ENCODE measurements around the gene ADAM19.

Gene ADAM19

DNA sequence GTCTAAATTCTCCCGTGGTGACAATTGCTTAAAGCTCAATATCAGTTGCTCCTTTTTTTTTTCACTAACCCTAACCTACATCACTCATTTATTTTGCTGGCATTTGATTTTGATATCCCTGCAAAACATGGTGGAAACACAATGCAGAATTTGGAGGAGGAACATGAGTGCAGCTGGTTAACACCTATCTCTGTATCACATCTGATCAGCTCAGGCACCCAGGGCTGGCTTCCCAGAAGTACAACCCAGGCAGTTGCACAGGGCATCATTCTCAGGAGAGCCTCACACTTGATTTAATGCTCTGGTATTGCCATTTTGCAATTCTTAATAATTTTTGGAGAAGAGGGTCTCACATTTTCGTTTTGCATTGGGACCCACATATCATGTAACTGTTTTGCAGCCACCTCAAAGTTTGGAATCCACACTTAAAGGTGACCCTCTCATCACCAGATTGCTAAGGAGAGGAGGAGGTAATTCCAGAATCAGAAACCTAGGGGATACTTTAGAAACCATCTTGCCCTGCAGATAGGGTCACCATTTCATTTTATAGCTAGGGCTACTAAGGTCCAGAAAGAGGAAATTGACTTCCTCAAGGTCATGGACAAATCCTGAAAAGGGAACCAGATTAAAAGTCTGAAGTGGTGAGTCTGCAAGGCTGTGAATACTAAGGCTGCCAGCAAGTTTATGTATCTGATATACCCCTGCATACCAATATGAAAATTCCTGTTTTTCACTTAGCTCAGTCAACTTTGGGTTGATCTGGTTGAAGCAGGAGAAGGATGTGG lies 19.3 kb upstream of the ADAM19 start:
- DNase-seq (ENCODE audit: low spot score): no peak
- Histone ChIP-seq H3K4me3 (no peak overlapping the region), H3K27ac (no peak overlapping the region)
- no peak for TF ChIP-seq CTCF (IDR thresholded peaks at IDR 0.05)

- no peak overlapping the region for H3K27ac ChIP-seq
- H3K4me3 ChIP-seq: no peak overlapping the region
- no peak for TF ChIP-seq CTCF (IDR thresholded peaks at IDR 0.05)
- DNase-seq (ENCODE audit: low spot score): no peak
Observed at GRCh38 chr5:157594257-157594656, 18.7 kb upstream of the ADAM19 start.

DNA sequence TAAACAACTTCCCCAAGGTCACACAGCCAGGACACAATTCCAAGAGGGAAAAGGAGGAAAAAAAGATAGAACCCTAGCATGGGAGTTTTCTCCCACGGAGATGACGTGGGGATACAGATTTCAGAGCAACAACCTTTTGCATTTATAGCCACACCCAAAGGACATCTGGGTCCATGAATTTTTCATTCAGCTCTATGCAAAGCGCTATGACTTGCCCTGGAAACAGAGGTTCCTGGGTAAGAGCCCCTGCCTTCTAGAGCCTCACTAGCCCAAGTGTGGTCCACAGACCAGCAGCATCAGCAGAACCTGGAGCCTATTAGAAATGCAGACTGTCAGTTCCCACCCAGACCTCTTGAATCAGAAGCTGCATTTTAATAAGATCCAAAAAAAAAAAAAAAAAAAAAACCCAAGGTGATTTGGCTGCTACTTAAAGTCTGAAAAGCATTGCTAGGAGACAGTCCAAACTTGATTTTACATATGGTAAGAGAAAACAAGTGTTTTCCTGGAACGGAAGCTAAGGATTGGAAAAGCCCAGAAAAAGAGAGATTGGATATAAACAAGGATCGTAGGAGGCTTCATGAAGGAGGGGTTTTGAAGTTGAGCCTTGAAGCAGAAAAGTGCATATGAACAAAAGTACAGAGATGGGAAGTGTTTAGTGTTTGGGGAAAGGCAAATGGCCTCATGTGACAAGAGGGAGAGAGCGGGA lies 17.6 kb upstream of the ADAM19 start:
- Histone ChIP-seq H3K4me3 (no peak overlapping the region), H3K27ac (no peak overlapping the region)
- no peak for DNase-seq (ENCODE audit: low spot score)
- no peak for TF ChIP-seq CTCF (IDR thresholded peaks at IDR 0.05)

- no peak overlapping the region for H3K4me3 ChIP-seq
- H3K27ac ChIP-seq: no peak overlapping the region
- TF ChIP-seq CTCF (IDR thresholded peaks at IDR 0.05): no peak
- no peak for DNase-seq (ENCODE audit: low spot score)
Observed at GRCh38 chr5:157592594-157592993, 17.0 kb upstream of the ADAM19 start.

DNA sequence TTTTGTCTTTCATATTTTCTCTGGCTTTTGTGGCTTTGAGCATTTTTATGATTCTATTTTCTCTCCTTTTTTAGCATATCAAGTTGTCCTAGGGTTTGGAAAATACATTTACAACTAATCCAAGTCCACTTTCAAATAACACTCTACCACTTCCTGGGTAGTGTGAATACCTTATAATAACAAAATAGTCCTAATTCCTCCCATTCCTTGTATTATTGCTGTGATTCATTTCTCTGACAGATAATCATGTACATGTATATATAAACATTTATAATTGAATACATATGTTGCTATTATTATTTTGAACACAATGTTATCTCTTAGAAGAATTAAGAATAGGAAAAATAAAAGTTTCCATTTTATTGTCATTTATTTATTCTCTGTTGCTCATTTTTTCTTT lies 14.9 kb upstream of the ADAM19 start:
- Histone ChIP-seq H3K4me3 (no peak overlapping the region), H3K27ac (no peak overlapping the region)
- TF ChIP-seq CTCF (IDR thresholded peaks at IDR 0.05): no peak
- no peak for DNase-seq (ENCODE audit: low spot score)

- no peak for TF ChIP-seq CTCF (IDR thresholded peaks at IDR 0.05)
- no peak overlapping the region for H3K4me3 ChIP-seq
Observed at GRCh38 chr5:157584628-157585027, 9.1 kb upstream of the ADAM19 start.

More at GRCh38 chr5:157584628-157585027, 9.1 kb upstream of the ADAM19 start:
- H3K27ac ChIP-seq: no peak overlapping the region
- no peak for DNase-seq (ENCODE audit: low spot score)
